ENCODE data around the gene ICAM3.

The ICAM3 gene

GRCh38 chr19:10284960-10285278 is 54.5 kb downstream of the ICAM3 start:
- Mint-ChIP-seq H3K4me1 (peaks cover 18% of the 10 kb centered on the region), H3K27ac (no peak overlapping the region), H3K9me3 (no peaks in the 10 kb centered on the region), H3K4me3 (no peak overlapping the region), H3K27me3 (ENCODE audit: low read depth, poor library complexity) (peaks cover 57% of the 10 kb centered on the region), H3K36me3 (ENCODE audit: low read depth) (peaks cover 7% of the 10 kb centered on the region)
- no peak for TF ChIP-seq CTCF (IDR thresholded peaks at IDR 0.05)
- DNase-seq = no peak

GRCh38 chr19:10284065-10284959 is 55.1 kb downstream of the ICAM3 start:
- peaks cover 55% of the 10 kb centered on the region for H3K27me3 Mint-ChIP-seq (ENCODE audit: low read depth, poor library complexity)
- H3K9me3 Mint-ChIP-seq = no peaks in the 10 kb centered on the region
- peaks cover 23% of the 10 kb centered on the region for H3K4me1 Mint-ChIP-seq
- H3K27ac Mint-ChIP-seq = no peak overlapping the region
- TF ChIP-seq CTCF (IDR thresholded peaks at IDR 0.05) = no peak
- DNase-seq = no peak
- no peak overlapping the region for H3K4me3 Mint-ChIP-seq
- H3K36me3 Mint-ChIP-seq (ENCODE audit: low read depth) = peaks cover 7% of the 10 kb centered on the region

Data from nephron progenitor cell (in vitro differentiated cells).